Measurements from ENCODE around the gene EFNA3.

- no peak for TF ChIP-seq GATA2 (IDR thresholded peaks at IDR 0.05; ENCODE audit: low read depth, low read length)
- TF ChIP-seq GATA3 (IDR thresholded peaks at IDR 0.05; ENCODE audit: low read depth, low read length): no peak
Measured at GRCh38 chr1:155116113-155116764, 37.6 kb downstream of the EFNA3 start.
